Activated CD4-positive, alpha-beta T cell treated with anti-CD3 and anti-CD28 coated beads, Interleukin-2, amount 50 U/mL, for 48 hours (primary cell): ENCODE data around the gene RDH13.
"Not testable (repeated sequence)": the region's sequence is repeated elsewhere in the genome, so short reads cannot be mapped to it uniquely, and the experiment has no call there.

Source experiments
- DNase-seq, 2 experiments: peaks; one replicate each; pipeline ENCODE4 v3.0.0-alpha.2; 2020

The RDH13 gene

DNA sequence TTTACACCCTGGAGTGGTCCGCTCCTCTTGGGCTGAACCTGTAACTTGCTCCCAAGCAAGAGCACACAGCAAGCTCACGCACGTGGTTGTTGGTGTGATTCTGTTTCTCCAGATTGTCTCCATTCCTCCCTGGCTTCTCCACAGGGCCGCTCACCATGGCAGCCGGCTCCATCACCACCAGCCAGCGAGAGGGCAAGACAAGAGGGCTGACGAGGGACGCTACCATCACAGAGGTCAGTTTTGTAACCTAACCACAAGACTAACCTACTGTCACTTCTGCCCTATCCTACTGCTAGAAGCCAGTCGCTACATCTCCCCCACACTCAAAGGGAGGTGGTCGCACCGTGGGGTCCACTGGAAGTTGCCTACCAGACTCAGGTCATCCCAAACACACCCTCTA lies 20.3 kb downstream of the RDH13 start:
- no peak for DNase-seq

GRCh38 chr19:55042344-55042678 lies 20.6 kb downstream of the RDH13 start:
- DNase-seq, result no peak

- DNase-seq, result peak; percentile 29 to 47
Measured at GRCh38 chr19:55041627-55042343, 21.2 kb downstream of the RDH13 start.

- DNase-seq, result no peak
Measured at GRCh38 chr19:55041244-55041626, 21.7 kb downstream of the RDH13 start.

GRCh38 chr19:55040654-55041053 lies 22.3 kb downstream of the RDH13 start:
- not testable (repeated sequence) for DNase-seq

DNA sequence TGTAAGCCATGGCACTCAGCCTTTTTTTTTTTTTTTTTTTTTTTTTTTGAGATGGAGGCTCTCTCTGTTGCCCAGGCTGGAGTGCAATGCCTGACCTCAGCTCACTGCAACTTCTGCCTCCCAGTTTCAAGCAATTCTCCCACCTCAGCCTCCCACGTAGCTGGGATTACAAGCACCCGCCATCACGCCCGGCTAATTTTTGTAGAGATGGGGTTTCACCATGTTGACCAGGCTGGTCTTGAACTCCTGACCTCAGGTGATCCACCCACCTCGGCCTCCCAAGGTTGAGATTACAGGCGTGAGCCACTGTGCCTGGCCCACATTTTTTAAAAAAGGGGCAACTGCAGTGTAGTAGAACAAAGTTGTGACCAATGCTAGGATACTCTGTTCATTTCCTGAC lies 25.3 kb downstream of the RDH13 start:
- not testable (repeated sequence) for DNase-seq

DNA sequence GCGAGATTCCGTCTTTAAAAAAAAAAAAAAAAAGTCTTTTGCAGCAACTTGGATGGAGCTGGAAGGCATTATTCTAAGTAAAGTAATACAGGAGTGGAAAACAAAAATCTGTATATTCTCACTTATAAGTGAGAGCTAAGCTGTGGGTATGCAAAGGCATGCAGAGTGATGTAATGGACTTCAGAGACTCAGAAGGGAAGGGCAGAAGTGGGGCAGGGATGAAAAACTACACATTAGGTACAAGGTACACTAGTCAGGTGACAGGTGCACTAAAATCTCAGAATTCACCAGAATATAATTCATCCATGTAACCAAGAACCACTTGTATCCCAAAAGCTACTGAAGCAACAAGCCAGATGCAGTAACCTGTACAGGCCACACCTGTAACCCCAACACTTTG lies 26.9 kb downstream of the RDH13 start:
- DNase-seq, result no peak

- DNase-seq, result no peak
Measured at GRCh38 chr19:55034751-55035150, 28.2 kb downstream of the RDH13 start.

DNA sequence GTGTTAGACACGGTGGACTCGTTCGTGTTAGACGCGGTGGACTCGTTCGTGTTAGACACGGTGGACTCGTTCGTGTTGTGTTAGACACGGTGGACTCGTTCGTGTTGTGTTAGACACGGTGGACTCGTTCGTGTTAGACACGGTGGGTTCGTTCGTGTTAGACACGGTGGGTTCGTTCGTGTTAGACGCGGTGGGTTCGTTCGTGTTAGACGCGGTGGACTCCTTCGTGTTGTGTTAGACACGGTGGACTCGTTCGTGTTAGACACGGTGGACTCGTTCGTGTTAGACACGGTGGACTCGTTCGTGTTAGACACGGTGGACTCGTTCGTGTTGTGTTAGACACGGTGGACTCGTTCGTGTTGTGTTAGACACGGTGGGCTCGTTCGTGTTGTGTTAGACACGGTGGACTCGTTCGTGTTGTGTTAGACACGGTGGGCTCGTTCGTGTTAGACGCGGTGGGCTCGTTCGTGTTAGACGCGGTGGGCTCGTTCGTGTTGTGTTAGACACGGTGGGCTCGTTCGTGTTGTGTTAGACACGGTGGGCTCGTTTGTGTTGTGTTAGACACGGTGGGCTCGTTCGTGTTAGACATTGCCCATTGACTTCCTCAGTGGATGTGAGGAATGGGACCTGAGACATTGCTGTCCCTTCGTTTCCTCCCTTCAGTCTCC lies 29.8 kb downstream of the RDH13 start:
- DNase-seq, result not testable (repeated sequence)

GRCh38 chr19:55032170-55032800 lies 30.7 kb downstream of the RDH13 start:
- no peak for DNase-seq

GRCh38 chr19:55031178-55031577 lies 31.8 kb downstream of the RDH13 start:
- no peak for DNase-seq

DNA sequence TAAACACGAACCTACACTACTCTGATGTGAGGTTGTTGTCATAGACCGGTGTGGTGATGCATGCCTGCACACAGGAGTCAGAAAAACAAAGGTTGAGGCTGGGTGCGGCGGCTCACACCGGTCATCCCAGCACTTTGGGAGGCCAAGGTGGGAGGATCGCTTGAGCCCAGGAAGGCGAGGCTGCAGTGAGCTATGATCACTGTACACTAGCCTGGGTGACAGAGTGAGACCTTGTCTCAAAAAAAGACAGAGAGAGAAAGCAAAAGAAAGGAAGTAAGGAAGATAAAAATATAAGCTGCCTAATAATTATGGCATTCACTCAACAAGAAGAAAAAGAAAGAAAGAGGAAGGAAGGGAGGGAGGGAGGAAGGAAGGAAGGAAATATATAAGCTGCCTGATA lies 34.2 kb downstream of the RDH13 start:
- DNase-seq, result no peak

- DNase-seq, result no peak
Measured at GRCh38 chr19:55027472-55028337, 35.2 kb downstream of the RDH13 start.

DNA sequence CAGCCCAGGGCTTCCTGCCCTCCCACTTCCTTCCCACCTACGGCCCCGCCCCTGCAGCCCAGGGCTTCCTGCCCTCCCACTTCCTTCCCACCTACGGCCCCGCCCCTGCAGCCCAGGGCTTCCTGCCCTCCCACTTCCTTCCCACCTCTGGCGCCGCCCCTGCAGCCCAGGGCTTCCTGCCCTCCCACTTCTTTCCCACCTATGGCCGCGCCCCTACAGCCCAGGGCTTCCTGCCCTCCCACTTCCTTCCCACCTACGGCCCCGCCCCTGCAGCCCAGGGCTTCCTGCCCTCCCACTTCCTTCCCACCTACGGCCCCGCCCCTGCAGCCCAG lies 35.8 kb downstream of the RDH13 start:
- not testable (repeated sequence) for DNase-seq

DNA sequence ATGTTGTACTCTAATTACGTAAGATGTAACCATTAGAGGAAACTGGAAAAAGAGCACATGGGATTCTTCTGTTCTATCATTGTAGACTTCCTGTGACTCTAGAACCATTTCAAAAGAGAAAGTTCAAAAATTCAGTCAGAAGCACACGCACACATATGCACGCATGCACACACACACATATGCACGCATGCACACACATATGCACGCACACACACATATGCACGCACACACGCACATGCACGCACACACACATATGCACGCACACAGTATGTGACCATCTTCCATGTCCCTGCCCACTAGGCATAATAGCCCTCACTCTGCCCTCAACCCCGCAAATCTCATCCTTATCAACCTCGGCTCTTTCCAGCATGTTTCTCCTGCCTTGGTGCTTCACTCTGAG lies 38.8 kb downstream of the RDH13 start:
- no peak for DNase-seq

DNA sequence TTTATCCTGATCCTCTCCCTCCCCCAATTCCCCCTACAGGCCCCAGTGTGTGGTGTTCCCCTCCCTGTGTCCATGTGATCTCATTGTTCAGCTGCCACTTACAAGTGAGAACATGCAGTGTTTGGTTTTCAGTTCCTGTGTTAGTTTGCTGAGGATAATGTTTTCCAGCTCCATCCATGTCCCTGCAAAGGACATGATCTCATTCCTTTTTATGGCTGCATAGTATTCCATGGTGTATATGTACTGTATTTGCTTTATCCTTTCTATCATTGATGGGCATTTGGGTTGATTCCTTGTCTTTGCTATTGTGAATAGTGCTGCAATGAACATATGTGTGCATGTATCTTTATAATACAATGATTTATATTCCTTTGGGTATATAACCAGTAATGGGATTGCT lies 42.6 kb downstream of the RDH13 start:
- not testable (repeated sequence) for DNase-seq

GRCh38 chr19:55018633-55019032 lies 44.3 kb downstream of the RDH13 start:
- DNase-seq, result no peak

- DNase-seq, result no peak
Measured at GRCh38 chr19:55018216-55018615, 44.7 kb downstream of the RDH13 start.

DNA sequence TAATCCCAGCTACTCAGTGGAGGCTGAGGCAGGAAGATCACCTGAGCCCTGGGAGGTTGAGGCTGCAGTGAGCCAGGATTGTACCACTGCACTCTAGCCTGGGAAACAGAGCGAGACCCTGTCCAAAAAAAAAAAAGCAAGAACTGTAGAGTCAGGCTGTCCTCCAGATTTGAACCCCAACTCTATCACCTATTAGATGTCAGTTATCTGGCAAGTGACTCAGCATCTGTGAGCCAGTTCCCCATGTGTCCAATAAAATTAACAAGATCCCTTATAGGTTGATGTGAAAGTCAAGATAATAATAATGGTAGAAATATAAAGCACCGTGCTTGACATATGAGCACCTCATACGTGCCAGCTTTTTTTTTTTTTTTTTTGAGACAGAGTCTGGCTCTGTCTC lies 46.9 kb downstream of the RDH13 start:
- DNase-seq, result no peak

DNA sequence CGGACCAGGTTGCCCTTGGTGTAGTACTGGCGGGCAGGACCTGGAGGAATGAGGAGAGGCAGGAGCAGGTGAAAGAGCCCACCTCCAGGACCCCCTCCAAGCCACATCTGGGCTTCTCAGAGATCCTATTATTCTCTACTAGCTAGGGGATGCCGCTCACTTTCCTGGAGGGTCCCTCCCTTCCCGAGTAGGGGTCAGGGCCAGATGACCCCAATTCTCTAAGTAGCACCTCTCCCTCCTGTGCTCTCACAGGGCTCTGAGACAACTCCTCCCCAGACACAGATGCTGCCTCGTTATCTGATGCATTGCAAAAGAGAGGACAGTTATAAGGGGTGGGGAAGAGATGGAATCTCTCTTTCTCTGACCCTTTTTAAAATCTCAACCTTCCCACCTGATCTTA lies 47.8 kb downstream of the RDH13 start:
- no peak for DNase-seq

GRCh38 chr19:55014714-55015113 lies 48.2 kb downstream of the RDH13 start:
- no peak for DNase-seq

- DNase-seq, result no peak
Measured at GRCh38 chr19:55013596-55013995, 49.4 kb downstream of the RDH13 start.

DNA sequence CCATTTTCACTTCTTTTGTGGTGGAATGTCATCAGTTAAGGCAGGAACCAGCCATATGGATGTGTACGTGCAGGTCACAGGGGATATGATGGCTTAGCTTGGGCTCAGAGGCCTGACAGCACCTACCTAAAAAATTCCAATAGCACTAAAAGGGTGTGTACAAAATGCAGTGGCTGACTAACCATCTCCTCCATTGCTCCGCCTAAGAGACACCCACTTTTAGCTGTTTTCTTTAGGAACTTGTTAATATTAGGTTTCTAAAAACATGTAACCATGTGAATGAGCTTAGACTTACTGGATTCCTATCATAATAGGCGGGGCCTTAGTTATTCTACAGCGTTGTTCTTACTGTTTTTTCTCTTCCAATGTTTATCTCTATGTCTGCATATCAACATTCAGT lies 50.6 kb downstream of the RDH13 start:
- no peak for DNase-seq

- not testable (repeated sequence) for DNase-seq
Measured at GRCh38 chr19:55010561-55010960, 52.4 kb downstream of the RDH13 start.
